Stimulated activated CD8-positive, alpha-beta memory T cell treated with anti-CD3 and anti-CD28 coated beads, Interleukin-12 subunit alpha, Interleukin-12 subunit beta, amount 100 ng/mL, for 24 hours (primary cell): ENCODE results near the gene CLPTM1L.

Experiments used
- DNase-seq: peaks from one replicate; pipeline ENCODE4 v3.0.0-alpha.2; 2020; ENCODE audit errors: extremely low read depth

Gene CLPTM1L, protein sequence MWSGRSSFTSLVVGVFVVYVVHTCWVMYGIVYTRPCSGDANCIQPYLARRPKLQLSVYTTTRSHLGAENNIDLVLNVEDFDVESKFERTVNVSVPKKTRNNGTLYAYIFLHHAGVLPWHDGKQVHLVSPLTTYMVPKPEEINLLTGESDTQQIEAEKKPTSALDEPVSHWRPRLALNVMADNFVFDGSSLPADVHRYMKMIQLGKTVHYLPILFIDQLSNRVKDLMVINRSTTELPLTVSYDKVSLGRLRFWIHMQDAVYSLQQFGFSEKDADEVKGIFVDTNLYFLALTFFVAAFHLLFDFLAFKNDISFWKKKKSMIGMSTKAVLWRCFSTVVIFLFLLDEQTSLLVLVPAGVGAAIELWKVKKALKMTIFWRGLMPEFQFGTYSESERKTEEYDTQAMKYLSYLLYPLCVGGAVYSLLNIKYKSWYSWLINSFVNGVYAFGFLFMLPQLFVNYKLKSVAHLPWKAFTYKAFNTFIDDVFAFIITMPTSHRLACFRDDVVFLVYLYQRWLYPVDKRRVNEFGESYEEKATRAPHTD

DNA sequence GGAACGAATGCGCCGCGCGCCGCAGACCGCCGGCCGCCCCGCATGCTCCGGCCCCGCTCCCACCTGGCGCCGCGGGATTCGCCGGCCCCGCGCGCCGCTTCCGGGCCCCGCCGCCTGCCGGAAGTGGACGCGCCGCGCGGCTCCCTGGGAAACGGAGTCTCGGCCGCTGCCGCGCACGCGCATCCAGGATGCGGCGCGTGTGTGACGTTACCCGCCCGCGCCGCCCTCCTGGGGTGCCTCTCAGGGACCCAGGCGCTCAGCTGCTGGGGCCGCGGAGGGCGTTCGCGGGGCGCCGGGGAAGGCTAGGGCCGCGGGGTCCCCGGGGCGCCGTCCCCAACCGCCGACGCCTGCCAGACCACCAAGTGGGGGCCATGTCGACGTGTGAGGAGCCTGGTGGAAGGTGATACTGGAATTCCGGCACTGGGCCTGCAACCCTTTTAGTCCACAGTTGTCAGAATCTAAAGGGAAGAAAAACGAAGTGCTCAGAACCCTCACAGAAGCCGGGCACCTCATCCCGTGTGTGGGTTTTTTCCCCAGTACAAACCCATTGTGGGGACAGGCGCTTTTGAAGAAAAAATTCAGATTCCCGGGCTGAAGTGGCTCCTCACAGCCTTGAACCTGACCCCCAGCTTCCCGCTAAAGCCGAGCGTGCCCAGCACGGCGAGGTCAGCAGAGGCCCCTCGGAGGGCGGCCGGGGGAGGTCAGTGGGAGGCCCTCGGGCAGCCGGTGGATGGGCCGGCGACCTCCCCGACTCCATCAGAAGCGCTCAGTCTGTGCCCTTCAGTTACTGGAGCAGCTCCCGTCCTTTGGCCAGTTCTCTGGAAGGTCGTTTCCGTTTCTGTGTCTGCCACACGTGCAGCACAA lies at the start of gene CLPTM1L:
Gene CLPTM1L, minus strand, starts transcription at position 125 of the 864 bp plus-strand sequence. CDS start 258 bp downstream, outside the sequence.
- DNase-seq: peak; percentile 73

DNA sequence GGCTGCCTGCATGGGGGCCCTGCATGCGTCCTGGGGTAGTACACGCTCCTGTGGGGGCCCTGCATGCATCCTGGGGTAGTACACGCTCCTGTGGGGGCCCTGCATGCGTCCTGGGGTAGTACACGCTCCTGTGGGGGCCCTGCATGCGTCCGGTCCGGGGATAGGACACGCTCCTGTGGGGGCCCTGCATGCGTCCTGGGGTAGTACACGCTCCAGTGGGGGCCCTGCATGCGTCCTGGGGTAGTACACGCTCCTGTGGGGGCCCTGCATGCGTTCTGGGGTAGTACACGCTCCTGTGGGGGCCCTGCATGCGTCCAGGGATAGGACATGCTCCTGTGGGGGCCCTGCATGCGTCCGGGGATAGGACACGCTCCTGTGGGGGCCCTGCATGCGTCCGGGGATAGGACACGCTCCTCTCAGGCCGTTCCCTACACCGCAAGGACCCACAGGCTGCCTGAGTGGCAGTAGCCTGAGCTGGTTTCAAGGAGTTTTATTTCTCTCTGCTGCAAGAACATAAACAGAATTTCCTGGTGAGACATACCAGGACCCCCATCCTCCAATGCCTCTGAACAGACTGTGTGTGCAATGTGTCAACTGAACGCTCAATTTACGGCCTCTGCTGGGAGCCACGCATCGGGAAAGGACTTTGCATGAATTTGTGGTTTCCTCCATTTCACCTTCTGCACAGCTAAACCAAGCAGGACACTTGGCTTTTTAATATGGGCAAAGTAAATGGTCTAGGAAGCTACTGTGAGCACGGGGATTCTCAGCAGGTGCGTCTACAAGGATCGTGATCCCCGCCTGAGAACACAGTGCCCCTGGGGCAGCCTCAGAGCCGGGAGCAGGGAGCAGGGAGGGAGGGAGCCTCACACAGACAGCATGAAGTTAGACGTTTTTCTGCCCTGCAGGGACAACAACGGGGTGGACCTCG lies 48.9 kb upstream of the CLPTM1L start:
- no peak for DNase-seq

DNA sequence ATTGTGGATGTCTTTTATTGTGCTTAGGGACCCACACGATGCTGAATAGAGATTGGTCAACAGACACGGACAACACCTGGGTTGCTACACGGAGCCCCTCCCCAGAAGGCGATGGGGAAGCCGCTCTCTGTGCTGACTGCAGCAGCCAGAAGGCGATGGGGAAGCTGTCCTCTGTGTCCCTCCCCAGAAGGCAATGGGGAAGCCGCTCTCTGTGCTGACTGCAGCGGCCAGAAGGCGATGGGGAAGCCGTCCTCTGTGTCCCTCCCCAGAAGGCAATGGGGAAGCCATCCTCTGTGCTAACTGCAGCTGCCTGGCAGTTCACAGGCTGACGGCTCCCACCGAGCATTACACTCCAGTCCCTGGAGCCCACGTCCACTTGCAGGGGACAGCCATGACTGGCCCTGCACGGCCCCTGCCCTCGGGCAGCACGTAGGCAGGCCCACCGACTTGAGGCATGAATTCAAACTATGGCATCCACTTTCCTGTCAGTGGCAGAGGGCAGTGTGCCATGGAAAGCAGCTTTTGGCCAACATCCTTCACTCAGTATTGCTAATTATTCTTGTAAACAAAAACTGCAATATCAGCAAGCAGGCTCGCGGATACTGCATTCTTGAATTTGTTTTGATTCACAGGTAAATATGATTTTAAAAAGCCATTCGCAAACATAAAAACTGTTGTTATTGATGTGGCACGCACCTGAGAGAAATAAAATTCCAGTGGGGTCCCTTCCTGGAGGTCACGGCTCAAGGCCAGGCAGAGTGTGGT lies 48.1 kb upstream of the CLPTM1L start:
- DNase-seq: no peak

DNA sequence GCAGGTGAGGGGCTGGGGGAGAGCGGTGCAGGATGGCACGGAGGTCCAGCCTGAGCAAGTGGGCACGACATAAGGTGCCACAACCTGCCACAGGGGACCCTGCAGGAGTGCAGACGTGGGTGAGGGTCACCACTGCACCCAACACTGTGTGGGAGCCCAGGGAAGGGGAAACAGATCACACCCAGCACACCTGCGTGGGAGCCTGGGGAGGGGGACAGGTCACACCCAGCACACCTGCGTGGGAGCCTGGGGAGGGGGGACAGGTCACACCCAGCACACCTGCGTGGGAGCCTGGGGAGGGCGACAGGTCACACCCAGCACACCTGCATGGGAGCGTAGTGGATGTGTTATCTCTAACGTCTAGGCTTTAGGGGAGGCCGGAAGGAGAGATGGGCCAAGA lies 47.4 kb upstream of the CLPTM1L start:
- no peak for DNase-seq

DNA sequence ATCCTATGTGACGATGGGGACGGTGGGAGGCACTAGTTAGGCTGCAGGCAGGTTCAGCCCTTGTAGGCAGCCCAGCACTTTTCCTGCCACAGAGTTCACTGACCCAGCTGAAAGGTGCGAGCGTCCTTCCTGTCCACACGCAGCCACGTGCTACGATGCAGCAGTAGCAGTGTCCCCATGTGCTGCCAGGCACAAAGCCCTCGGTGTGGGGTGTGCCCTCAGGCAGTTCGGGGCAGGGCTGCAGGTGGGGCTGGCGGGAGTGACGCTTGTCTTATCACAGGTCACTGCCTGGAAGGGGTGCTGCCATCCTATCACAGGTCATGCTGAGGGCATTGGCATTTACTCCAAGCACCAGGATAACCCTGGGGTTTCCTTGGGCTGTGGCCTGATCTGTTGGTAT lies 46.8 kb upstream of the CLPTM1L start:
- DNase-seq: no peak

DNA sequence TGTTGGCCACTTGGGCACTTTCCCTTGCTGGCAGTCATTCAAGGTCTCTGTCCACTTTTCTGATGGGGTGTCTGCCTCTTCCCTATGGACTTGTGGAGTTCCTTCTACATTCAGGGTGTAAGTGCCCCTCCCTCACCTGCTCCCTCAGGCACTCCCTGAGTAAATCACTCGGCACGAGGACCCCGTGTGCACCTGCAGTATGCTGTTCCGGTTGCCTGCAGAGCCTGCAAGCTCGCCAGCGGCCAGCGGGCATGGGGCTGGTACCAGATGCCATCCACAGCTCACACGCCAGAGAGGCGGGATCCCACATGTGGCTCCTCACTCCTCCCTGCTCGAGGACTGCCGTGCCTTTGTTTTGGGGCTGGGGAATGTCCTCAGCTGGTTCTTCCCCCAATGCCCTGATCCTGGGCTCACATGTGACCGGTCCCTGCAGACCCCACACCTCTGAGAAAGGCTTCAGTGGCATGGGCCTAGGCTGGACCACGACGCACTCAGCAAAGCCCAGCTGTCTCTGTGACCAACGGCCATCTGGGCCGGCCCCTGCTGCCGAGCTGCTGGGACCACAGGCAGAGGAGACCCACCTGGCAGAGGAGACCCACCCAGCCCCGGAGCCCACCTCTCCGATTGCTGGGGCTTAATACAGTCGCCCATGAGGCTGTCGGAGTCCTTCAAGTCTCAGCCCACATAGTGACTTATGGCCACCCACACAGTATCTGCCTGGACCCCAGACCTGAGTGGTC lies 46.1 kb upstream of the CLPTM1L start:
- DNase-seq: no peak

DNA sequence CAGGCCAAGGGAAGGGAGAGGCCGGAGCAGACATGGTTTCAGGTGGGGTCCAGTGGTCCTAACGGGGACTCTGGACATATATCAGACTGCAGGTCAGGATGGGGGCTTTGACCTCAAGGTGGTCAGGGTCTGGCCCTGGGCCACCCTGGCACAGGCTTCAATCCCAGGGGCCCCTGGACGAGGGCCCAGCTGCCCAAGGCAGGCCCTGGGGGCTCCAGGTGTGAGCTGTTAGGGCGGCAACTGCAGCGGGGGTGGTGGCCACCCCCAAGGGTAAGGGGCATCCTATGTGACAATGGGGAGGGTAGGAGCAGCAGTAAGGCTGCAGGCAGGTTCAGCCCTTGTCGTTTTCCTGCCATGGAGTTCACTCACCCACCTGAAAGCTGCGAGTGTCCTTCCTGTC lies 45.4 kb upstream of the CLPTM1L start:
- DNase-seq: no peak

DNA sequence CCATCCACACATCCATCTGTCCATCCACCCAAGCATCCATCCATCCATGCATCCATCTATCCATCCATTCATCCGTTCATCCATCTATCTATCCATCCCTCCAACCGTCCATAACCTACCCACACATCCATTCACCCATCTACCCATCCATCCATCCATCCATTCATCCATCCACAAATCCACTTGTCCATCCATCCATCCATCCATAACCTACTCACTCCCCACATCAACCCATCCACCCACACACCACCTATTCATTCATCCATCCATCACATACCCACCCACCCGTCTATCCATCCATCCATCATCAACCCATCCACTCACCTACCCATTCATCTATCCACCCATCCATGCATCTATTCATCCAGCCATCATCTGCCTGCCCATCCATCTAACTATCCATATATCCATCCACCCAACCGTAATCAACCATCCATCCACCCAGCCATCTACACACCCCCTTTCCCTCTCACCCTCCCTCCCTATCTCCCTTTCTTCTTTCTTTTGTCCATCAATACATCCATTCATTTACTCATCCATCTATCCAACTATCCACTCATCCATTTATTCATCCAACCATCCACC lies 43.6 kb upstream of the CLPTM1L start:
- DNase-seq: no peak

DNA sequence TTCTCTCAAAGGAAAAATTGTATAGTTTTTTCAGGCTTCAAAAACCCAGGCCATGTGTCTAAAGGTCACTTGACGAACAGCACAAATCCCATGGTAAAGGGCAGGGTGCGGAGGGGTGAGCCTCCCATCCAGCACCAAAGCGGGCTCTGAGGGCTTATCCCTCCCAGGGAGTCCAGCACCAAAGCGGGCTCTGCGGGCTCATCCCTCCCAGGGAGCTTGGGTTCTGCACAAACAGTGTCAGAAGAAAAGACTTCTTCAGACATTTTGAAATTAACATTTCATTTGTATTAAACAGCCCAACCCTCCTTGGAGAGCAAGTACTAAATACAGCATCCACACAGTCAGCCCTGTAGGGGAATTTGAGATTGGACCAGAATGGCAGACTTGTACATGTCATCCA lies 43.0 kb upstream of the CLPTM1L start:
- DNase-seq: no peak

DNA sequence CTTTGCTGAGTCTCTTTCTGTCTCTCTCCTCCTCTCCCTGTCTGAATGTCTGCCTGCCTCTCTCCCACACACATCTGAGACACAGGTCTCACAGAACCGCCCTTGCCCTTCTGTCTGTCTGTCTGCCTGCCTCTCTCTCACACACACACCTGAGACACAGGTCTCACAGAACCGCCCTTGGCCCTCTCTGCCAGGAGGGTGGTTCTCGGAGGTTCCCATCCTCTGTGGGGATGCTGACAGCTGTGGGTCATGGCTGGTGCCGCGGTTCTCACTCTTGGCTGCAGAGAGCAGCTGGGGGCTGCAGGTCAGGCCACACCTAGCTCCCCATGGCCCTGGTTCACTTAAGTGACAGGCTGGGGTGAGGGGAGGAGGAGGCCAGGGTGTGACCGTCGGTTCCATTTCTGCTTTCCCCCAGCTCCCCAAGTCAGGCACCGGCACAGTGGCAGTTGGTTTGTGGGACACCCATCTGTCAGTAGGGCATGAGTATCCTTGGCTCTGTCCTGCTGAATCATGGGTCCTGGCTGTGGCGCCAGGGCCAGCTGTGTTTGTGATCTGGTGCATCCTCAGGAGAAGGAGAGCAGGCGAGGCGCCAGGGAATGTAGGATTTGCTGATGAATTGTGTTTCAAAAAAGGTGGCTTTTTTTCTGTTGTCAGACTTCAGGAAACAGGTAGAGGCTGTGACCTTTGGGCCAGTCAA lies 42.3 kb upstream of the CLPTM1L start:
- DNase-seq: no peak

DNA sequence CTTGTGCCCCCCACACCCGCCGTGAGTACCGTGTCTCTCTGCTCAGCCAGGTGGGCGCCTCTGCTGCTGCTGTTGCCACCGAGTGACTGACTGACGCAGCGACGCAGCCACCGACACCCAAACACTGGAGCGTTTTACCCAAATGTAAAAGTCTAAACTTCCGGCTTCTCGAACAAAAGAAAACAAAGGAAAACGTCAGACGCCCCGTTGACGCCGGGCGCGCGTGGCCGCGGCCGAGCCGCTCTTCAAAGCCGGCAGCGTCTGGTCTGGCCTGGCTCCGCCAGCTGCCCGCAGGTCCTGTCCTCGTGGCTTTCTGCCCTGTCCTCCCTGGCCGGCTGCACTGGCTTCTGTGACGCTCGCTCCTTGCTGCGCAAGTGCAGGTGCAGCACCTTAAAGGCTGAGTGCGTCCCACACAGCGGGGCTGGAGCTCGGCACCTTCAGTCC lies 41.4 kb upstream of the CLPTM1L start:
- DNase-seq: peak; percentile 10

DNA sequence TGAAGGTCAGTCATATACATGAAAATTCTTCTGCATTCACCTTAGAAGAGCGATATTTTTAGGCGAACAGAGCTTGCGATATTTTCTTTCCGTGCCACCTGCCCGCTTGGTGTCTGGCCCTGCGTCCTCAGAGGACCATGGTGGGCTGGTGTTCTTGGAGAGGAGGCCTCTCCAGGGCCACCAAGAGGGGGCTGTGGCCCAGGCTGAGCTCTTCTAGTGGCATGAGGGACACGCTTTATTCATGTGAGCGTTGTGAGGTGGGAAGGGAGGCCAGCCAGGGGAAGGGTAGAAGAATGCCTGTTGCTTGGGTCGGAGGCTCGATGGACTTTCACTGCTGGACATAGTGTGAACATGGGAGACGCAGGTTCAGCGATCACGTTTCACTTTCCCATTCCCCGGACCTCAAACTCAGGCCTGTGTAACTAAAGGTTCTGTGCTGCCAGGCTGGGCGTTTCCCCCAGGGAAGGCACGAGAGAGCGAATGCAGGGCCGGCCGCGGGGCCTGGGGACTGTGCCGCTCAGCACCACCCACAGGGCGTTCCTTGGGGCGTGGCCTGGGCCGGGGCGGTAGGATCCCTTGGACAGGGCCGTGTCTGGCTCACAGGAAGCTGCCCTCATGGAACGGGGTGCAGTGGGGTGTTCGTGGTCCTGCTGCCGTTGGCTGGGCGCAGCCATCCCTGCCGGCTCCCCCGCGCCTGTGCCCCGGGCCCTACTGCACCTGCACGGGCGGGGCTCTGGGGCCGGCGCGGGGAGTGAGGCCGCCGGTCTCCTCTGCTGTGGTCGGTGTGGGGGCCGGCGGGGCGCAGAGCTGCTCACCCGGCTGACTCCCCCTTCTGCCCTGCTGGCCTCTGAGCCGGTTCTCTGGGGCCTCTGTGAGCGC lies 40.7 kb upstream of the CLPTM1L start:
- peak; percentile 61 for DNase-seq

DNA sequence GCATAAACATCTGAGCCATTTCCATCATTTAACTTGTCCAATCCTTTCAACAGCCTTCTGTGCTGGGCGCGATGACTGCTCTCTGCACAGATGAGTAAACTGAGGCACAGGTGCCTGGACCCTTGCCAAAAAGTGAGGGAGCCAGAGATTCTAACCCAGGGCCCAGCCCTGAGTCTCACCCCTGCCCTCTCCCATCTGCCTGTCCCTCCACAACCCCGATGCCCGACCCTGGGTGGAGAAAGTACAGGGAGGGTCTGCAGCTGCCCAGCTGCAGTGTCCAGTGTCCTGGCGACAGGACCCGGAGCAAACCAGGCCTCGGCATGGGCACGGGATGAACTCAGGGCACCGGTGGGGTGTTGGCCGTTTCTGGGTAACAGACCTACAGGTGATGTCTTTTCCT lies 39.6 kb upstream of the CLPTM1L start:
- DNase-seq: no peak

DNA sequence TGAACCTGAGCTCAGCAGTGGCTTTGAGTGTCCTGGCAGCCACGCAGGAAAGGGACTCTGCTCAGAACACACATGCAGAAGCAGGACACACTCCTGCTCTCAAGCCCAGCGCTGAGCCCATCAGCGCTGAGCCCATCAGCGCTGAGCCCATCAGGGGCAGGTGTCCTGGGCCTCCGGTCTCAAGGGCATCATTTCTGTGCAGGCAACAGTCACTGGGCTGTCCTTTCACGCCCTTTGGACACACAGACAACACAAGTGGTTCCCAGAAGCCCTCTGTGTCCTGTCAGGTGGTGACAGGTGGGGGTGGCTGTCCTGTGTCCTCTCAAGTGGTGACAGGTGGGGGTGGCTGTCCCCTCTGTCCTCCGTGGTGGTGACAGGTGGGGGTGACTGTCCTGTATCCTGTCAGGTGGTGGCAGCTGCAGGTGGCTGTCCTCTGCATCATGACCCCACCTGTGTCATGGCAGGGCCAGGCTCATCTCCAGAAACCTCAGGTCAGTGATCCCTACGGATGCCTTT lies 39.0 kb upstream of the CLPTM1L start:
- no peak for DNase-seq

DNA sequence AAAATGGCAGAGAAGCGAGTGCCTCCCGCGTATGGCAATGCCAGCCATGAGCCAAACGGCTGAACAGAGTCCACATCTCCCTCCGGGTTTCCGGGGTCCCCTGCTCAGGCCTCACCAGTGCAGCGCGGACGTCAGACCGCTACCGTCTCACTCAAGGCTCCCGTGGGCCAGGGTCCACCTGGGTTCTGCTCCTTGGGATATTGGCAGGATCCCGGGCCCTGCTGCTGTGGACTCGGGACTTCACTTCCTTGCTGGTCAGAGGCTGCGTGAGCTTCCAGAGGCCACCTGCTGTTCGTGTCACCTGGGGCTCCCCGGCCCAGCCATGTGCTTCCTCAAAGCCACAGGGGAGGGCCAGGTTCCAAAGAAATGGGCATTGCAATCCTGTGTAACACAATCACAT lies 38.4 kb upstream of the CLPTM1L start:
- no peak for DNase-seq

DNA sequence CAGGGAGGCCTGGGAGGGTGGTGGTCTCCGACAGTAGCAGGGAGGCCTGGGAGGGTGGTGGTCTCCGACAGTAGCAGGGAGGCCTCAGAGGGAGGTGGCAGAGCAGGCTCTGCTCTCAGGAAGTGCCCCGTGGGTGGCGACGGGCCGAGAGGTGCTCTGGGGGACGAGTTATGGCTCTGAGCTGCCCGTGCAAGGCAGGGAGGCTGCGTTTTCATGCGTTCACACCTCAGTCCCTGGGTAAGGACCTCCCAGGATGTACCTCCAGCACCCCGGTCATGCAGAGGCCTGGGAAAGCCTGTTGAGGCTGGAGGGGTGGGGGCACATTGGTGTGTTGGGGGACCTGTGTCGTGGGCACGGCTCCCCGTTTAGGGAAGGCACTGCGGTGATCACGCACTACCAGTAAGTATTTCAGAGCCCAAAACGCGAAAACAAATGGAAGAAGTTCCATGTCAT lies 37.4 kb upstream of the CLPTM1L start:
- no peak for DNase-seq

DNA sequence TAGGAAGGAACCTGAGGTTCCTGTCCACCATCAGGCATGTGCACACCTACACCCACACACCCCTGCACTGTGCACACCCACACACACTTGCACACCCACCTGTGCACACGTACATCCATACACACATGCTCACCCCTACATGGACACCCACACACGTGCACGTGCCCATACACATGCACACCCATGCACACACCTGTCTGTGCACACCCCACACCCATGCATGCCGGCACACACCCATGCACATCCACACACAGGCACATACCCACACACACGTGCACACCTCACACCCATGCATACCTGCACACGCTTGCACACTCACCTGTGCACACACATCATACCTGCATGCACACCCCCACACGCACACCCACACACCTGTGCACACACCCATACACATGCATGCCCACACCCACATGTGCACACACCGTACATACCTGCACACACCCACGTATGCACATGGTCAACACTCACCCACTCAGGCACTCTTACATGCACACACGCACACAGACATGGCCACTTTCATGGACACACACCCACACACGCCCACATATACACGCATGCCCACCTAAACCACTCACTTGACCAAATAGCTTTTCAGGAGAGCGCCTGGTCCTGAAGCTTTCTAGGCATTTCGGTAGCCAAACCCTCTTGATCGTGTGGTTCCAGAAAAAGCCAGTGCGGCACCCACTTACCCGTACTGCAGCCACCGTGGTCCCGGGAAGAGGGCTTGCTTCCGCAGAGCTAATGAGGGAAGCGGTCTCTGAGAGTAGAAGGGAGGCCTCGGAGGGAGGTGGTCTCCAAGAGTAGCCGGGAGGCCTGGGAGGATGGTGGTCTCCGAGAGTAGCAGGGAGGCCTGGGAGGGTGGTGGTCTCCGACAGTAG lies 36.7 kb upstream of the CLPTM1L start:
- DNase-seq: no peak
